OCI-LY7 (cell line): ENCODE measurements around the gene APCDD1L.

Source experiments
- CTCF ChIP-seq: fragments of 200-600 bp; sonication (generic); conservative IDR thresholded peaks from 2 replicates; pipeline ENCODE4 v1.5.1; 2014; ENCODE audit warnings: mild to moderate bottlenecking, antibody characterized with exemption, low read length, moderate library complexity, mixed read lengths
- EZH2phosphoT487 ChIP-seq: fragments of 200-600 bp; sonication (generic); IDR thresholded peaks from 2 replicates; pipeline ENCODE4 v1.6.1; 2018; ENCODE audit warnings: low read depth, borderline replicate concordance, mild to moderate bottlenecking, mixed run types, antibody characterized with exemption, low read length, moderate library complexity, mixed read lengths

- no peak for TF ChIP-seq CTCF
- no peak for TF ChIP-seq EZH2phosphoT487
Observed at GRCh38 chr20:58448958-58449357, 66.2 kb downstream of the APCDD1L start.
